Pancreas (tissue), 10 donors: ENCODE results near the gene TET3. TPM values are rescaled to one million over a fixed set of nuclear protein-coding genes. Genes with fewer than 3 reads are reported as not detected.
A peak's percentile ranks its signal among the peaks of the same experiment; 100 is the strongest.

Source experiments
- ATAC-seq, 4 donors: fragments of 200-7000 bp; cut with Tn5 transposase; one replicate each; pipeline versions ENCODE4 v1.8.0 to v1.9.1; 2020; ENCODE audit warnings: mild to moderate bottlenecking in 4 of 4, moderate library complexity in 4 of 4
- DNase-seq, 6 donors: peaks; one replicate each; pipeline ENCODE4 v3.0.0-alpha.2; 2020
- FAIRE-seq: peaks from 2 replicates; lab custom pipeline; 2012; peaks lifted over from hg19 to GRCh38; lab: Jason Lieb, UNC
- H3K27ac ChIP-seq, 4 donors: fragments of 200-600 bp; sonication (generic); 1 replicate in 3 of 4; 2 replicates in 1 of 4; pipeline versions ENCODE4 v1.5.0 to v1.8.0; 2020
- H3K27me3 ChIP-seq, 4 donors: fragments of 200-600 bp; one replicate each; pipeline ENCODE4 v1.8.0; 2021
- H3K36me3 ChIP-seq, 3 donors: fragments of 200-600 bp; sonication (generic) in 1 of 3; one replicate each; pipeline versions ENCODE4 v1.5.0 to v1.8.0; 2020 to 2021
- H3K4me1 ChIP-seq, 3 donors: fragments of 200-600 bp; one replicate each; pipeline ENCODE4 v1.8.0; 2021
- H3K4me3 ChIP-seq, 4 donors: fragments of 200-600 bp; sonication (generic) in 2 of 4; one replicate each; pipeline versions ENCODE4 v1.5.0 to v1.8.0; 2020 to 2021
- H3K9me3 ChIP-seq, 4 donors: fragments of 200-600 bp; one replicate each; pipeline ENCODE4 v1.8.0; 2021
- CTCF ChIP-seq, 4 donors: fragments of 200-600 bp; sonication (generic) in 3 of 4; IDR thresholded peaks; one replicate each; pipeline versions ENCODE4 v1.5.0 to v1.8.0; 2021; ENCODE audit warnings: antibody characterized with exemption in 4 of 4
- WGBS, 2 donors: extraction: QIAGEN DNeasy Blood & Tissue Kit; methylation state at CpG; one replicate each; pipeline ENCODE4 v1.1.7; 2013; 5-methylcytosine and 5-hydroxymethylcytosine counted together
- intact Hi-C, 3 donors: fragments of 100-400 bp; cut with DNase I; formaldehyde crosslinking; loops; one replicate each; pipeline versions ENCODE4 v1.11.1 to v1.14.2; 2022
- polyA plus RNA-seq, 2 donors: library from polyadenylated mRNA; stranded (reverse); fragments of 200-250 nt; gene quantifications; one replicate each; pipeline ENCODE4 v1.2.3, GENCODE V29; 2013
- total RNA-seq, 6 donors: library from RNA; stranded (reverse); fragmentation: NEBNext Ultra II Directional in 4 of 6; extraction: Animal tissue kit (Norgen Biotek cat#: 25700) in 4 of 6; gene quantifications; one replicate each; pipeline versions ENCODE4 v1.2.1 to v1.2.4, GENCODE V29; 2021 to 2023
- donor health status: healthy with polysubstance abuse.
- donor health status: DM: no; HTN: no; CAD: no; lungs with moderate emphysema.
- donor health status: DM: no; HTN: no; CAD: no.
- donor health status: control.
- donor health status: control.
- donor health status: Bipolar disorder and iron deficiency.
- donor health status: DM: yes; HTN: yes; CAD: no.
- donor health status: DM: no; HTN: no; CAD: no.
- donor health status: DM: no; HTN: no; CAD: no.
- donor health status: DM: yes; HTN: yes; CAD: no.

Gene TET3
- total and polyA plus RNA-seq, 8 donors = 1.5 to 8.6 (median 4.8) TPM

GRCh38 chr2:73998933-73999332 is 14.2 kb downstream of the TET3 start:
- Histone ChIP-seq H3K27me3 (no peaks in the 10 kb centered on the region), H3K4me3 (no peak overlapping the region), H3K9me3 (no peaks in the 10 kb centered on the region), H3K27ac (no peak overlapping the region), H3K36me3 (no peaks in the 10 kb centered on the region), H3K4me1 (peaks cover 0 to 10% (median 2%) of the 10 kb centered on the region in 3 donors)
- no peak for FAIRE-seq
- intact Hi-C loops = no loop called here
- ATAC-seq = no peak
- 81 to 86% methylated on average over 4 of the region's 4 CpGs for WGBS, 2 donors
- DNase-seq = peak in 1 of 6 donors; percentile 1
- TF ChIP-seq CTCF (IDR thresholded peaks at IDR 0.05) = no peak

- Histone ChIP-seq H3K4me3 (no peak overlapping the region), H3K27me3 (no peaks in the 10 kb centered on the region), H3K4me1 (peaks cover 0 to 10% (median 2%) of the 10 kb centered on the region in 3 donors), H3K9me3 (no peaks in the 10 kb centered on the region), H3K27ac (no peak overlapping the region), H3K36me3 (no peaks in the 10 kb centered on the region)
- FAIRE-seq (no peak), ATAC-seq (no peak), DNase-seq (peak in 1 of 6 donors; percentile 44)
- 31 to 35% methylated on average over 10 of the region's 10 CpGs for WGBS, 2 donors
- no peak for TF ChIP-seq CTCF (IDR thresholded peaks at IDR 0.05)
- intact Hi-C loops = no loop called here
Measured at GRCh38 chr2:73999881-74000597, 15.3 kb downstream of the TET3 start.

- ATAC-seq (no peak), DNase-seq (no peak), FAIRE-seq (no peak)
- no peak overlapping the region for H3K27ac ChIP-seq
- no peaks in the 10 kb centered on the region for H3K36me3 ChIP-seq
- H3K9me3 ChIP-seq = no peaks in the 10 kb centered on the region
- 54 to 57% methylated on average over 5 of the region's 5 CpGs for WGBS, 2 donors
- peaks cover 0 to 10% (median 2%) of the 10 kb centered on the region in 3 donors for H3K4me1 ChIP-seq
- no peak overlapping the region for H3K4me3 ChIP-seq
- H3K27me3 ChIP-seq = no peaks in the 10 kb centered on the region
- TF ChIP-seq CTCF (IDR thresholded peaks at IDR 0.05) = no peak
- intact Hi-C loops = no loop called here
Measured at GRCh38 chr2:74000666-74001065, 16.0 kb downstream of the TET3 start.

GRCh38 chr2:74001121-74001520 is 16.4 kb downstream of the TET3 start:
- Histone ChIP-seq H3K4me3 (no peak overlapping the region), H3K27me3 (no peaks in the 10 kb centered on the region), H3K9me3 (no peaks in the 10 kb centered on the region), H3K27ac (no peak overlapping the region), H3K36me3 (no peaks in the 10 kb centered on the region), H3K4me1 (peaks cover 0 to 10% (median 2%) of the 10 kb centered on the region in 3 donors)
- intact Hi-C loops = no loop called here
- TF ChIP-seq CTCF (IDR thresholded peaks at IDR 0.05) = no peak
- DNase-seq (peak in 1 of 6 donors; percentile 30), ATAC-seq (no peak), FAIRE-seq (no peak)
- WGBS, 2 donors = 80 to 81% methylated on average over 4 of the region's 4 CpGs
